HCT116 (cell line): ENCODE data around the gene GPC5. TPM values are rescaled to one million over a fixed set of nuclear protein-coding genes. Genes with fewer than 3 reads are reported as not detected.

Source experiments
- ATAC-seq: fragments of 200-7000 bp; cut with Tn5 transposase; 2 replicates; pipeline ENCODE4 v1.9.1; 2020; ENCODE audit warnings: mild to moderate bottlenecking, moderate library complexity
- BruUV-seq: library from RNA; stranded (reverse); fragments of 400-500 nt; replicated peaks from 2 replicates; lab custom pipeline; 2021; lab: Mats Ljungman, UMichigan
- CTCF ChIA-PET: fragments of 300-600 bp; sonication (Branson Sonifier 250); formaldehyde crosslinking; loops from one replicate; lab custom pipeline; 2021; ENCODE audit warnings: antibody characterized with exemption; lab: Charles Lee
- POLR2A ChIA-PET: fragments of 300-600, 350-600 bp; sonication (Branson Sonifier 250); formaldehyde crosslinking; loops from one replicate; lab custom pipeline; 2021; ENCODE audit warnings: antibody characterized with exemption; lab: Charles Lee
- RAD21 ChIA-PET, 2 experiments: fragments of 300-600 bp; sonication (Branson Sonifier 250); formaldehyde crosslinking; loops; one replicate each; lab custom pipeline; 2023; ENCODE audit warnings: low total read pairs in 2 of 2; ENCODE audit not compliant: uncharacterized antibody in 2 of 2, unreplicated experiment in 2 of 2, low non-redundant PET in 1 of 2; lab: Charles Lee
- DNase-seq: peaks from one replicate; pipeline ENCODE4 v3.0.0-alpha.2; 2010; ENCODE audit warnings: low read depth, low spot score
- H2AFZ ChIP-seq: fragments of 200-600 bp; shearing (Covaris generic), sonication (generic); 2 replicates; pipeline ENCODE4 v1.6.1; 2017; ENCODE audit warnings: low read depth, mixed run types, mixed read lengths, antibody characterized with exemption, low read length; ENCODE audit not compliant: poor library complexity, severe bottlenecking
- H3K27ac ChIP-seq: 2 replicates; pipeline ENCODE4 v1.5.1; 2012; ENCODE audit warnings: low read depth, low read length
- H3K27me3 ChIP-seq: fragments of 200-600 bp; sonication (generic); 2 replicates; pipeline ENCODE4 v1.6.1; 2016; ENCODE audit warnings: mixed run types, low read length, mixed read lengths; ENCODE audit not compliant: insufficient read depth
- H3K36me3 ChIP-seq, 2 experiments: fragments of 200-500 bp in 1 of 2; fragments of 200-600 bp in 1 of 2; sonication (Bioruptor generic) in 1 of 2; sonication (generic) in 1 of 2; 2 replicates each; pipeline versions ENCODE4 v1.5.1 to v1.6.1; 2014 to 2016; ENCODE audit warnings: low read length in 2 of 2, inconsistent platforms in 1 of 2, mixed read lengths in 1 of 2, mixed run types in 1 of 2; ENCODE audit not compliant: insufficient read depth in 2 of 2, control insufficient read depth in 1 of 2
- H3K4me1 ChIP-seq, 2 experiments: fragments of 200-600 bp in 1 of 2; sonication (generic) in 1 of 2; 2 replicates each; pipeline versions ENCODE4 v1.5.1 to v1.6.1; 2012 to 2017; ENCODE audit warnings: low read length in 2 of 2, inconsistent platforms in 1 of 2, mild to moderate bottlenecking in 1 of 2, mixed read lengths in 1 of 2, mixed run types in 1 of 2, moderate library complexity in 1 of 2; ENCODE audit not compliant: insufficient read depth in 2 of 2, control insufficient read depth in 1 of 2
- H3K4me2 ChIP-seq: fragments of 200-600 bp; sonication (generic); 2 replicates; pipeline ENCODE4 v1.6.1; 2017; ENCODE audit warnings: mixed run types, low read length, mixed read lengths
- H3K4me3 ChIP-seq, 2 experiments: fragments of 200-600 bp in 1 of 2; sonication (generic) in 1 of 2; replicated peaks in 1 of 2; 2 replicates each; pipeline ENCODE4 v1.5.1; 2011 to 2016; ENCODE audit warnings: low read length in 2 of 2, control low read depth in 1 of 2, low read depth in 1 of 2, mild to moderate bottlenecking in 1 of 2, mixed read lengths in 1 of 2, mixed run types in 1 of 2
- H3K79me2 ChIP-seq: fragments of 200-600 bp; sonication (generic); 2 replicates; pipeline ENCODE4 v1.6.1; 2017; ENCODE audit warnings: mild to moderate bottlenecking, mixed run types, low read length, moderate library complexity, mixed read lengths; ENCODE audit not compliant: insufficient read depth
- H3K9ac ChIP-seq: fragments of 200-600 bp; sonication (generic); 2 replicates; pipeline ENCODE4 v1.6.1; 2016; ENCODE audit warnings: low read length, mixed read lengths
- H3K9me2 ChIP-seq: fragments of 200-600 bp; sonication (generic), shearing (Covaris generic); 2 replicates; pipeline ENCODE4 v1.6.1; 2017; ENCODE audit warnings: mixed run types, mild to moderate bottlenecking, moderate library complexity; ENCODE audit not compliant: insufficient read depth
- H3K9me3 ChIP-seq, 2 experiments: fragments of 200-500 bp in 1 of 2; fragments of 200-600 bp in 1 of 2; sonication (Bioruptor generic) in 1 of 2; sonication (generic) in 1 of 2; 2 replicates each; pipeline ENCODE4 v1.6.1; 2014 to 2017; ENCODE audit warnings: low read length in 2 of 2, mixed read lengths in 2 of 2, inconsistent platforms in 1 of 2, low read depth in 1 of 2, mild to moderate bottlenecking in 1 of 2, mixed run types in 1 of 2, moderate library complexity in 1 of 2; ENCODE audit not compliant: control insufficient read depth in 1 of 2, insufficient read depth in 1 of 2
- H4K20me1 ChIP-seq: fragments of 200-600 bp; sonication (generic), shearing (Covaris generic); 2 replicates; pipeline ENCODE4 v1.6.1; 2017; ENCODE audit warnings: mixed run types, mild to moderate bottlenecking, moderate library complexity; ENCODE audit not compliant: insufficient read depth
- POLR2A ChIP-seq: IDR thresholded peaks from 2 replicates; pipeline ENCODE4 v1.7.0; 2011; ENCODE audit warnings: borderline replicate concordance; ENCODE audit not compliant: insufficient read depth, insufficient read length; ENCODE audit errors: extremely low read depth
- REST ChIP-seq: IDR thresholded peaks from 2 replicates; pipeline ENCODE4 v1.6.1; 2012; ENCODE audit warnings: low read depth
- SRF ChIP-seq: IDR thresholded peaks from 2 replicates; pipeline ENCODE4 v1.6.1; 2012; ENCODE audit warnings: low read depth
- YY1 ChIP-seq: IDR thresholded peaks from 2 replicates; pipeline ENCODE4 v1.6.1; 2011; ENCODE audit warnings: low read length, low read depth, moderate library complexity, mild to moderate bottlenecking; ENCODE audit not compliant: insufficient replicate concordance; ENCODE audit errors: extremely low read depth
- ZBTB33 ChIP-seq: IDR thresholded peaks from 2 replicates; pipeline ENCODE4 v1.6.1; 2011; ENCODE audit warnings: mild to moderate bottlenecking, low read length, moderate library complexity; ENCODE audit not compliant: insufficient replicate concordance; ENCODE audit errors: extremely low read depth
- ZFX ChIP-seq: fragments of 450-650 bp; IDR thresholded peaks from 2 replicates; pipeline ENCODE4 v1.6.1; 2017
- intact Hi-C: fragments of 100-400 bp; cut with micrococcal nuclease; formaldehyde crosslinking; loops from 2 replicates; pipeline ENCODE4 v1.10.0; 2022
- total RNA-seq: library from RNA; stranded (reverse); gene quantifications from one replicate; pipeline ENCODE4 v1.2.1, GENCODE V29; 2021; ENCODE audit not compliant: unreplicated experiment

The GPC5 gene
- total RNA-seq, 1 experiment from 2014 or later, result not detected

GRCh38 chr13:91349992-91350911, 48.2 kb upstream of the GPC5 start:
- TF ChIP-seq POLR2A (no peak), REST (no peak), ZBTB33 (no peak), ZFX (no peak), YY1 (no peak), SRF (no peak)
- POLR2A ChIA-PET, result no interaction called here
- Histone ChIP-seq H3K9me2 (no peaks in the 10 kb centered on the region), H2AFZ (no peak overlapping the region), H4K20me1 (peaks cover 36% of the 10 kb centered on the region; the same call in 1 of the 2 replicates), H3K9ac (peak overlapping the region; percentile 75), H3K4me2 (peak overlapping the region; percentile 76), H3K27ac (peak overlapping the region; percentile 98; the same call in 1 of the 2 replicates), H3K79me2 (peaks cover 44% of the 10 kb centered on the region), H3K27me3 (peaks cover 15% of the 10 kb centered on the region), H3K36me3 (peaks cover 44 to 52% of the 10 kb centered on the region in 2 experiments), H3K4me3 (peak overlapping the region; percentile 59 to 63), H3K9me3 (no peaks in the 10 kb centered on the region), H3K4me1 (peaks cover 0 to 15% of the 10 kb centered on the region in 2 experiments; a peak in 2 of 4 replicates)
- no TSS peak for BruUV-seq
- ATAC-seq (no peak), DNase-seq (no peak)
- RAD21 ChIA-PET, result no interaction called here
- CTCF ChIA-PET, result interaction anchor here (1.2 kb wide), 1 partner anchor 37 kb away, joined by 4 read pairs; no protein-coding TSS in a partner anchor
- intact Hi-C loops, result no loop called here
